ENCODE measurements around the gene PAOX. TPM values are rescaled to one million over a fixed set of nuclear protein-coding genes. Genes with fewer than 3 reads are reported as not detected.

The PAOX gene
- total and polyA plus RNA-seq, 2 of the 13 experiments (the other 11 are each of a cell fraction or from before 2014, with no cell fraction given), result 0.49 to 0.77 TPM

- no peak for TF ChIP-seq ZNF142 (CRISPR knock-in tag; IDR thresholded peaks at IDR 0.05)
- peak; percentile 58; the same call in 1 of the 2 replicates for TF ChIP-seq TBX2 (CRISPR knock-in tag; IDR thresholded peaks at IDR 0.05; ENCODE audit: borderline replicate concordance)
- no peak for TF ChIP-seq CENPX (CRISPR knock-in tag; IDR thresholded peaks at IDR 0.05)
- peak; percentile 91; the same call in 1 of the 2 replicates for TF ChIP-seq ZSCAN21 (CRISPR knock-in tag; IDR thresholded peaks at IDR 0.05; ENCODE audit: borderline replicate concordance)
- no peak for TF ChIP-seq FOXJ3 (CRISPR knock-in tag; IDR thresholded peaks at IDR 0.05; ENCODE audit: borderline replicate concordance)
- TF ChIP-seq SUZ12 (IDR thresholded peaks at IDR 0.05; ENCODE audit: low read depth, low read length), result no peak
- no peak for TF ChIP-seq ZNF292 (CRISPR knock-in tag; IDR thresholded peaks at IDR 0.05; ENCODE audit: borderline replicate concordance, low read depth)
- no peak for TF ChIP-seq ZNF207 (IDR thresholded peaks at IDR 0.05; ENCODE audit: borderline replicate concordance)
- TF ChIP-seq DRAP1 (CRISPR knock-in tag; IDR thresholded peaks at IDR 0.05), result peak; percentile 64; the same call in 1 of the 2 replicates
- TF ChIP-seq DR1 (CRISPR knock-in tag; IDR thresholded peaks at IDR 0.05), result peak; percentile 76; the same call in 1 of the 2 replicates
- TF ChIP-seq ZNF260 (CRISPR knock-in tag; IDR thresholded peaks at IDR 0.05; ENCODE audit: borderline replicate concordance, low read depth), result 0 out of 2 replicates have a peak, but pooled peaks have one; percentile 65
- TF ChIP-seq SMARCE1 (IDR thresholded peaks at IDR 0.05; ENCODE audit: borderline replicate concordance), result no peak
- TF ChIP-seq ARHGAP35 (CRISPR knock-in tag; IDR thresholded peaks at IDR 0.05; ENCODE audit: borderline replicate concordance), result peak; percentile 91
- no peak for TF ChIP-seq PREB (CRISPR knock-in tag; IDR thresholded peaks at IDR 0.05)
- TF ChIP-seq KLF11 (CRISPR knock-in tag; IDR thresholded peaks at IDR 0.05), result peak; percentile 37; the same call in 1 of the 2 replicates
- TF ChIP-seq SOX5 (CRISPR knock-in tag; IDR thresholded peaks at IDR 0.05; ENCODE audit: borderline replicate concordance), result 0 out of 2 replicates have a peak, but pooled peaks have one; percentile 17
- TF ChIP-seq SYNCRIP (IDR thresholded peaks at IDR 0.05; ENCODE audit: insufficient read depth, low read depth, low read length), result no peak
- TF ChIP-seq SETDB1 (CRISPR knock-in tag; IDR thresholded peaks at IDR 0.05; ENCODE audit: borderline replicate concordance), result 0 out of 2 replicates have a peak, but pooled peaks have one; percentile 17
- peak; percentile 84 for TF ChIP-seq GFI1 (CRISPR knock-in tag; IDR thresholded peaks at IDR 0.05; ENCODE audit: borderline replicate concordance)
- TF ChIP-seq ZNF780A (CRISPR knock-in tag; IDR thresholded peaks at IDR 0.05), result no peak
- TF ChIP-seq ZBTB21 (CRISPR knock-in tag; IDR thresholded peaks at IDR 0.05), result no peak
- no peak for TF ChIP-seq FOXA3 (CRISPR knock-in tag; IDR thresholded peaks at IDR 0.05)
- no peak for TF ChIP-seq ZBTB8A (CRISPR knock-in tag; IDR thresholded peaks at IDR 0.05; ENCODE audit: borderline replicate concordance, low read depth)
- TF ChIP-seq ZNF274 (CRISPR knock-in tag; IDR thresholded peaks at IDR 0.05), result 0 out of 2 replicates have a peak, but pooled peaks have one; percentile 51
Measured at GRCh38 chr10:133394064-133394663, 15.1 kb downstream of the PAOX start, which contains the start of gene MTG1 (continued).

Measured in HepG2 (cell line).